ENCODE results near the gene NACA.

GRCh38 chr12:56766535-56766934 is 41.4 kb upstream of the NACA start:
- TF ChIP-seq CTCF (IDR thresholded peaks at IDR 0.05; ENCODE audit: low read depth, low read length, poor library complexity, severe bottlenecking) (no peak), EZH2phosphoT487 (IDR thresholded peaks at IDR 0.05; ENCODE audit: borderline replicate concordance, low read length) (no peak)
